Left lobe of liver (tissue), 2 donors: Measurements from ENCODE around the gene PEX11G. TPM values are rescaled to one million over a fixed set of nuclear protein-coding genes. Genes with fewer than 3 reads are reported as not detected.
"Not testable (repeated sequence)": the region's sequence is repeated elsewhere in the genome, so short reads cannot be mapped to it uniquely, and the experiment has no call there.

Source experiments
- ATAC-seq: fragments of 200-7000 bp; cut with Tn5 transposase; one replicate; pipeline ENCODE4 v1.9.1; 2020; ENCODE audit warnings: mild to moderate bottlenecking, moderate library complexity
- DNase-seq: peaks from one replicate; pipeline ENCODE4 v3.0.0-alpha.2; 2020; ENCODE audit warnings: low spot score
- total RNA-seq: library from RNA; stranded (reverse); gene quantifications from one replicate; pipeline ENCODE4 v1.2.1, GENCODE V29; 2021
- donor health status: DM: no; HTN: no; CAD: no; lungs with moderate emphysema.
- donor health status: DM: no; HTN: yes; CAD: no.

The PEX11G gene
- total RNA-seq, 1 donor from 2014 or later: 16.5 TPM

- no peak for DNase-seq
- peak; percentile 19 for ATAC-seq
Measured at GRCh38 chr19:7470540-7471305, 18.1 kb downstream of the PEX11G start.

- no peak for ATAC-seq
- no peak for DNase-seq
Measured at GRCh38 chr19:7469669-7470285, 19.1 kb downstream of the PEX11G start.

- no peak for ATAC-seq
- no peak for DNase-seq
Measured at GRCh38 chr19:7468840-7469239, 20.0 kb downstream of the PEX11G start.

- no peak for ATAC-seq
Measured at GRCh38 chr19:7467009-7467989, 21.5 kb downstream of the PEX11G start.

GRCh38 chr19:7463575-7463974 lies 25.3 kb downstream of the PEX11G start:
- ATAC-seq: no peak
- DNase-seq: no peak

More at GRCh38 chr19:7467009-7467989, 21.5 kb downstream of the PEX11G start:
- no peak for DNase-seq

- DNase-seq (no peak), ATAC-seq (peak; percentile 45)
Measured at GRCh38 chr19:7461841-7462629, 26.8 kb downstream of the PEX11G start.

- no peak for DNase-seq
- ATAC-seq: no peak
Measured at GRCh38 chr19:7460562-7460966, 28.3 kb downstream of the PEX11G start.

GRCh38 chr19:7459773-7460172 lies 29.1 kb downstream of the PEX11G start:
- DNase-seq: no peak
- ATAC-seq: no peak

GRCh38 chr19:7458675-7459074 lies 30.2 kb downstream of the PEX11G start:
- DNase-seq: no peak

GRCh38 chr19:7456964-7457541 lies 31.8 kb downstream of the PEX11G start:
- ATAC-seq (no peak), DNase-seq (no peak)

More at GRCh38 chr19:7458675-7459074, 30.2 kb downstream of the PEX11G start:
- ATAC-seq: no peak

GRCh38 chr19:7455600-7456296 lies 33.1 kb downstream of the PEX11G start:
- DNase-seq: no peak
- no peak for ATAC-seq

- DNase-seq (no peak), ATAC-seq (no peak)
Measured at GRCh38 chr19:7454998-7455397, 33.8 kb downstream of the PEX11G start.

GRCh38 chr19:7450243-7451223 lies 38.3 kb downstream of the PEX11G start:
- ATAC-seq (no peak), DNase-seq (no peak)

GRCh38 chr19:7449391-7450070 lies 39.3 kb downstream of the PEX11G start:
- not testable (repeated sequence) for ATAC-seq

GRCh38 chr19:7447648-7448047 lies 41.2 kb downstream of the PEX11G start:
- DNase-seq: no peak
- no peak for ATAC-seq

More at GRCh38 chr19:7449391-7450070, 39.3 kb downstream of the PEX11G start:
- DNase-seq: not testable (repeated sequence)

GRCh38 chr19:7445104-7445503 lies 43.7 kb downstream of the PEX11G start:
- DNase-seq (no peak), ATAC-seq (no peak)

- DNase-seq (no peak), ATAC-seq (no peak)
Measured at GRCh38 chr19:7444042-7444441, 44.8 kb downstream of the PEX11G start.

GRCh38 chr19:7442423-7442822 lies 46.4 kb downstream of the PEX11G start:
- ATAC-seq (no peak), DNase-seq (no peak)
